Ishikawa (cell line): Measurements from ENCODE around the gene JPH3.

Experiments used
- MAX ChIP-seq: IDR thresholded peaks from 2 replicates; pipeline ENCODE4 v1.6.1; 2012
- NFIC ChIP-seq: IDR thresholded peaks from 2 replicates; pipeline ENCODE4 v1.6.1; 2012
- RAD21 ChIP-seq: IDR thresholded peaks from 2 replicates; pipeline ENCODE4 v1.6.1; 2012; ENCODE audit warnings: low read depth

- TF ChIP-seq RAD21 = no peak
- TF ChIP-seq MAX = no peak
- no peak for TF ChIP-seq NFIC
Measured at GRCh38 chr16:87694441-87695125, 92.3 kb downstream of the JPH3 start.
